ENCODE data around the gene OTUB2.
"Not testable (repeated sequence)": the region's sequence is repeated elsewhere in the genome, so short reads cannot be mapped to it uniquely, and the experiment has no call there.

The OTUB2 gene

DNA sequence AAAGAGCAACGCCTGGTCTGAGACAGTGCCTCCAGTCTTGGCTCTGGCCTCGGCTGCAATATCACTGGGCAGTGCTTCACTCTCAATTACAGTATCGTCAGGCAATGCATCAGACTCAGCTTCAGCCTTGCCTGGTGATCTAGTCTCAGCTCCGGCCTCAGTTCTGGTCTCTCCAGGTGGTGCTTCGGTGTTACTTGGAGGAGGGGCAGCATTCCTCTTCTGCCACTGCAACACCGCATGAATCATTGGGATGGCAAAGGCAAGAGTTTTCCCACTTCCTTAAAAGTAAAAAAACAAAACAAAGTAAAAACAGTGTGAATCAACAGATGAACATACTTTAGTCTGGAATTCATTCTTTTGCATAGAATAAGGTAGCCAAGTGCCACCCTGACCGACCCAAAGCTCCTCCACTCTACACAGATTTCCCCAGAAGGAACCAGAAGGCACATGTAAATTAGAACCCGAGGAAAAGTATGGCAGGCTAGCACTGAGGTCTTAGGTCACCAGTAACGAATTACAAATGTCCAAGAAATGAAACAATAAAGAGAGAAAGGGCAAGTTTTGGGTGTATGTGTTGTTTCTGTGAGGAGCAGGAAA is 36.3 kb downstream of the OTUB2 start:
- no peak for DNase-seq

DNA sequence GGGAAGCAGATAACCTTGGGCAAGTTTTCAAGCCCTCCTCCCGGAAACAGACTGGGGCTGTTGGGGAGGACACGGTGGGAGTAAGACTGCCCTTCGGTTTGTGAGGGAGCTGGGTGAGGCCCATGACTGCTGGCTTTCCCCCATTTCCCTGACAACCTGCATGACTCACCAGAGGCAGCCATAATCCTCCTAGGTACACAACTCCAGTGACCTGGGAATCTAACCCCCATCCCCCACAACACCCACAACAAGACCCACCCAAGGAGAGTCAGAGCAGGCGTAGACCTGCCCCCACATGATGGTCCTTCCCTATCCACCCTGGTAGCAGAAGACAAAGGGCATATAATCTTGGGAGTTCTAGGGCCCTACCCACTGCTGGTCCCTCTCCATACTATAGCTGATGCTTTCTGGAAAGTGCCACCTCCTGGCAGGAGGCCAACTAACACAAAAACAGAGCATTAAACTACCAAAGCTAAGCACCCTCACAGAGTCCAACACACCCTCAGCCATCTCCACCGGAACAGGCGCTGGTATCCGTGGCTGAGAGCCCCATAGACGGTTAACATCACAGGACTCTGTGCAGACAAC is 40.0 kb downstream of the OTUB2 start:
- DNase-seq, result no peak

DNA sequence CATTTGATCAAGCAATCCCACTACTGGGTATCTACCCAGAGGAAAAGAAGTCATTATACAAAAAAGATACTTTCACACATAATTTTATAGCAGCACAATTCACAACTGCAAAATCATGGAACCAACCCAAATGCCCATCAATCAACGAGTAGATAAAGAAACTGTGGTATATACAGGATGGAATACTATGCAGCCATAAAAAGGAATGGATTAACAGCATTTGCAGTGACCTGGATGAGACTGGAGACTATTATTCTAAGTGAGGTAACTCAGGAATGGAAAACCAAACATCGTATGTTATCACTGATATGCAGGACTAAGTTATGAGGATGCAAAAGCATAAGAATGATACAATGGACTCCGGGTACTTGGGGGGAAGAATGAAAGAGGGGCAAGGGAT is 45.9 kb downstream of the OTUB2 start:
- not testable (repeated sequence) for DNase-seq

DNA sequence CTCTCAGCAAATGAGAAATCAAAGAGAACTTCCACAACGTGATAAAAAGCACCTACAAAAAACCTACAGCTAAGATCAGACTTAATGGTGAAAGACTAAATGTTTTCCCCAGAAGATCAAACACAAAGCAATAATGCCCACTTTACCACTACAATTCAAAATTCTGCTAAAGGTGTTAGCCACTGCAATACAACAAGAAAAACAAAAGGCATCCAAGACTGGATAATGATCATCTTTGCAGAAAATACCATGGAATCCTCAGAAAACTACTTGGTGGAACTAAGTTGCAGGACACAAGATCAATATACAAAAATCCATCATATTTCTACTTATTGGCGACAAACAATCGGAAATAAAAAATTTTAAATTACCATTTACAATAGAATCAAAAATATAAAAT is 48.4 kb downstream of the OTUB2 start:
- no peak for DNase-seq

DNA sequence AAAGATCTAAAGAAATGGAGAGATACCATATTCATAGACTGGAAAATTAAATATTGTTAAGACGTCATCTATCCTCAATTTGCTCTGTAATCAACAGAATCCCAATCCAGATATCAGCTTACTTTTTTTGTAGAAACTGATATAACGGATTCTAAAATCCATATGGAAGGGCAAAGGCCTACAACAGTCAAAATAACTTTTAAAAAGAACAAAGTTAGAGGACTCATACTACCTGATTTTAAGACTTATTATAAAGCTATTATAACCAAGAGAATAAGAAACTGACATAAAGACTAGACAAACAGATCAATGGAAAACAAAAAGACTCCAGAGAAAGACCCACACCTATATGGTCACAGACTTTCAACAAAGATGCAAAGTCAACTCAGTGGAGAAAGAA is 48.9 kb downstream of the OTUB2 start:
- no peak for DNase-seq

DNA sequence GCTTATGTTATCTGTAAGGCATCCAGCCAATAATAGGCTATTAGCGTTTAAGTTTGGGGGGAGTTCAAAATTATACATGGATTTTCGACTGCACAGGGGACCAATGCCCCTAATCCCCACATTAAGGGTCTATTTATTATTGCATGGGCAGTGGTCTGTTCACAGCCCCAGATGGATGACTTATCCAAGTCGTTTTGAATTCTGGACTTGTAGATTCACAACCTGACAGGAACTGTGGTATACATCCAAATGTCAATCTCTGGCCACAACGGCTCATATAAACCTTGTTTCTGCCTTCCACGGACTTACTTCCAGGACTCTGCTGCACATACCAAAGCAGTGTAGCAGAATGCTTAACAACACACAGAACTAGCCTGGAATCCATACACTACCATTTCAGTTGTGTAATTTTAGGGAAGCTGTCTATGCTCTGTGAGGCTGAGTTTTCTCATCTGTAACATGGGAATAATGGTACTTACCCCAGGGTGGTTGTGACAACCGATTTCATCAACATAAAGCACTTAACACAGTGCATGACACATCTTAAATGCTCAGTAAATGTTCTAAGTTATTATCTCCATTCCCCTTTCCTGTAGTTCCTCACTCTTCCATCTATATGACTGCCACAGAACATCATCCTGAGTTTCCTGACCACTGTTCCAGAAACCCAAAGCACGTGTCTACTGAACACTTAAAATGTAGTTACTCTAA is 51.1 kb downstream of the OTUB2 start:
- DNase-seq, result no peak

DNA sequence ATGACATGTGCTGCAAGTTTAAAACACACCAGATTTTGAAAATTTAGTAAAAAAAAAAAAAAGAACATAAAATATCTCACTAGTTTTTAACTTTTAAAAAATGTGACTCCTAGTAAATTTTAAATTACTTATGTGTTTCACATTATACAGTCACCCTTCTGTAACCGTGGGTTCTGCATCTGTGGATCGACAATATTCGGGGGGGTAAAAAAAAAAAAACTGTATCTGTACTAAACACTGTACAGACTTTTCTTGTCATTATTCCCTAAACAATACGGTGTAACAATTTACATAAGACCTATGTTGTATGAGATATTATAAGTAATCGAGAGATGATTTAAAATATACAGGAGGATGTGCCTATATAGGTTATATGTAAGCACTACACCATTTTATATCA is 51.7 kb downstream of the OTUB2 start:
- DNase-seq, result no peak

DNA sequence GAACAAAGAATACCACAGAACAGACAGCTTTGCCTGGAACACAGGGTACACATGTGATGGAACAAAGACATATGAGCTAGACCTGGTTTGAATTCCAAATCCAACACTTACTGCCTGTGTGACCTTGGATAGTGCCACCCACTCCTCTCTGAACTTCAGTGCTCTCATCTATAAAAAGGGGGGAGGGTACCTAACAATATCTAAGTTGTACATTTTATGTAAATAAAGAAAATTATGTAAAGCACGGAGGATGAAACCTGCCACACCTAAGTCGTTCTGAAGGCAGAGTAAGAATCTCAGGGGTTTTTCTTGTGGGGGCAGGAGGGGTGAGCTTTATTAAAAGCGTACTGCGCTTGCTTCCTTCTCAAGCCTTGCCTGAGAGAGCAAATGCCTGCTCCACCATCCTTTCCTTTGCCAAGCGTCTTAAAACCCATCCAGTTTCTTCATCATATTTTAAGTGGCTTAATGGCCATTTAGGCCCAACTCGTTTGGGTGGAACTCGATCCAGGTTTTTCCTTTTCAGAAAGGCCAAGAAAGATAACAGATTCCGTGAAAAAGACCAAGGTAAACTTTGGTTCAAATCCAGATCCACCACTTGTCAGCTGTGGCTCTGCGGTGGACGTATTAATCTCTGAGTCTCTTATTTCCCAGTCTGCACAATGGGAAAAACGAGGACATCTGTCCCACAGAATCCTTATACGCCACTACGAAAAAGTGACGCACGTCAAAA is 53.9 kb downstream of the OTUB2 start:
- DNase-seq, result no peak

DNA sequence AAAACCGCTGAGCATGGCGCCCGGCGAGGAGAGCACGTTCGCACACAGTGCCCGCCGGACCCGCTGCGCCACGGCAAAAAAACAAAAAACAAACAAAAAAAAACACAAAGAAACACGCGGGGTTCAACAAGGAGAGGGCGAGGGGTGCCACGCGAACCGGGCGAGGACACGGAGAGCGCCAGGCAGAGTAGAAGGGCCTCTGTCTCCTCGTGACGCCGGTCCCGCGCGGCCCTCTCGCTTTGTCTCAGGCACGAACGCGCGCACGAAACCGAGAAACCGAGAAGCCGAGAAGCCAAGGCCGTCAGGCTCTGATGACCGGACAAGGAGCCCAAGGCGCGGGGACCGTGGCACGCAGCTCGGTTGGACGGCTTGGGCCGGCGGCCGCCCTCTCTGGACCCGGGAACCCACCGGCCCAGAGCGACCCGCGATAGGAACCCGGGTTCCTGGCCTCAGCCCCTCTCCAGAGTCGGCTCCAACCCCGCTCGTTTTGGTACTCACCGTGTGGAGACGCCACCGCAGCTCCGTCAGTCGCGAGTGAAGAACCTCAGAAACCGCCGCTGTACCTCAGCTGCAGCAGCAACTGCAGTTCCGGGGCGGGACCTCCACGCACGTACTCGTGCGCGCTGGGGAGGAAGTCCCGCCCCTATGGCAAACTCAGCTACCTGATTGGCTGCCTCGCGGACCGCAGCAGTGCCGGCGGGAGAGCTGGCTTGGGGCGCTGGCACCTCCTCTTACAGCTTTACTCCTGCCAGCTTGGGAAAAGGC is 54.7 kb downstream of the OTUB2 start, which contains the start of the genes DDX24 and IFI27L1:
Gene DDX24, minus strand, starts transcription at position 582 of the 765 bp plus-strand sequence. CDS start 1,460 bp downstream, outside the sequence.
Gene IFI27L1, plus strand, starts transcription at position 690 of the 765 bp plus-strand sequence. CDS start 15,628 bp downstream, outside the sequence.
- peak; percentile 98 for DNase-seq

DNA sequence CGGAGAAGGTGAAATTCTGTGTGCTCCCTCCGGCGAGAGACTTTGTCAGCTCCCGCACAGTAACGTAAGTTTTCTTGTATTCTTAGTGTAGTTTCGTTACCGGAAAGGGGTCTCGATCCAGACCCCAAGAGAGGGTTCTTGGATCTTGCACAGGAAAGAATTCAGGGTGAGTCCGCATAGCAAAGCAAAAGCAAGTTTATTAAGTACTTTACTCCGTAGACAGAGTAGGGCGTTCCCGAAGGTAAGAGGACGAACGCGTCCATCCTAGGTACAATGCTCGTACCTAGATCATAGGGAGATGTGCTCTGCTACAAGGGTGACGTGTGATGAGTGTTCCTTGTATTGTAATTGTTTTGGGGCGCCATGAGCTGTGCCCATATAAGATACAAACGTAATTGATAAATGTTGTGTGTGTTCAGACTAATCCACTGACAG is 55.3 kb downstream of the OTUB2 start:
- no peak for DNase-seq

DNA sequence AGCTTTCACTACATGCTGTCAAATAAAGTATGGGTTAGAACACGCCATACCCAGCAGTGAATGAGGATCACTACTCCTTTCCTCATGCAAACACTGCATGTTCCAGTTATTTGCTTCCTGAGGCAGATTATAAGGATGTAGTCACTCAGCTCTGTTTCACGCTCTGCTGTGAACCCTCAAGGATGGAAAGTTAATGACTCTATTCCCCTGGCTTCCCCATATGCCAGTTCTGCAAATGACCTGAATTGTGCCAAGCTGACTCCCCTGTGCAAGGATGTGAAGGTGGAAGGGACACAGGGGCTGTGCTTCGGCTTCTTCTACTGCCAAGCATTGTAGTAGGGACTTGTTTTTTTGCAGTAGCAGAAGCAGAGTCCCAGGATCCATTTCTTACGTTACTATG is 61.8 kb downstream of the OTUB2 start:
- no peak for DNase-seq

DNA sequence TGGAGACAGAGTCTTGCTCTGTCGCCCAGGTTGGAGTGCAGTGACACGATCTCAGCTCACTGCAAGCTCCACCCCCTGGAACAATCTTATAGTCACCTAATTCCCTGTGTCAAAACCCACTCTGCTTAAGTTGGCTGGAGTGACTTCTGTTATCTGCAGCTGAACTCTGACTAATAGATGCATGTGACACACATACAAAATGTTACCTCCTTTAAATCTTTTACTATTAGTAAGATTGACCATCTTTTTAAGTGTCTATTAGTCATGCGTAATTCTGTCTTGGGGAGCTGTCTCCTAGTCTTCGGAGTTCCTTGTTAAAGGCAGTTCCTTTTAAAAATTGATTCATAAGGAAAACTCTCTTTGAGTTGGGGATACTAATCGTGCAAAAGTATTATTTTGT is 62.4 kb downstream of the OTUB2 start:
- DNase-seq, result no peak

DNA sequence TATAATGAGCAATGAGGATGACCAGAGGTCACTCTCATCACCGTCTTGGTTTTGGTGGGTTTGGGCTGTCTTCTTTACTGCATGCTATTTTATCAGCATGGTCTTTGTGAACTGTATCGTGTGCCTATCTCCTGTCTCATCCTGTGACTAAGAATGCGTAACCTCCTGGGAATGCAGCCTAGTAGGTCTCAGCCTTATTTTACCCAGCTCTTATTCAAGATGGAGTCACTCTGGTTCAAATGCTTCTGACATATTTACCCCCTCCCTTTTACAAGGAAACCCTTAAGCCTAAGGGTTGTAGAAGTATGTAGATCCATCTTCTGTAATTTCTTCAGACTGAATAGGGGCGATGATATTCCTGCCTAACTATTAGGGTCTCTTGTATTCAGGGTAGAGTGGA is 63.3 kb downstream of the OTUB2 start:
- DNase-seq, result no peak

DNA sequence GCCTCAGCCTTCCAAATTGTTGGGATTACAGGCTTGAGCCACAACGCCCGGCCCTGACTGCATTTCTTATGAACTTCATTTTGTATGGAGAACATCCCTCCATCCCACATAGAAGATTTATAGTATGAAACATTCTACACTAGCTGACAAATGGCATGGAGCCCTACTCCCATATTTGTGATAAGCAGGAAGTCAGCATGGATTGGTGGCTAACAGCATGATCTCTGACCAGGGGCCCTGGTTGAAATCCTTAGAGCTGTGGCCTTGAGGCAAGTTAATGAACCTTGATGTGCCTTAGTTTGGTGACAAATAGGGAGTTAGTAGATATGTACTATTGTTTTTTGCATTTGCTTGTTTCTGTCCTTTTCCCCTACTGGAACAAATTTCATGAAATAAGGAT is 67.3 kb downstream of the OTUB2 start:
- no peak for DNase-seq

DNA sequence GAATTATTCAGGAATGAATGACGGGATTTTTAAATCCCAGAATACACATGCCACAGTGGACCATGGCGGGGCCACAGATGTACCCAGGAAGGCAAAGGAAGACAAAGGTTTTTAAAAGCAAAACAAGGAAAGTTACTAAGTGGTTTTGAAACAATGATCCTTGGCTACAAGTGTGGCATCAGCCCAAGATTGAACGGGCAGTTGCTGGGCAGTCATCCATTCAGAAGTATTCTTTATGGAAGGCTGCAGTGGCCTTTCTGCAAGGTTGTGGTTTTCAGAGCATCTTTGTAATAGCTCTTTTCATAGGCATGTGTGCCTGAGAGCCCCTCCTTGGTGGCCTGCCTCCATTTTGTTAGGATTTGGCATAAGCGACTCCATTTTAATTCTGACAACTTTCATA is 71.0 kb downstream of the OTUB2 start:
- DNase-seq, result no peak
